ENCODE data around the gene HELZ2. TPM values are rescaled to one million over a fixed set of nuclear protein-coding genes. Genes with fewer than 3 reads are reported as not detected.

The HELZ2 gene
- total RNA-seq, 2 donors from 2014 or later, result 12.1 to 36.0 TPM

- DNase-seq (no peak), ATAC-seq (no peak)
- intact Hi-C loops (cut with DNase I), result no loop called here
Observed at GRCh38 chr20:63568986-63569949, 4.8 kb downstream of the HELZ2 start.

- ATAC-seq (peak; percentile 2), DNase-seq (no peak)
- intact Hi-C loops (cut with DNase I), result no loop called here
Observed at GRCh38 chr20:63568170-63568981, 5.7 kb downstream of the HELZ2 start.

GRCh38 chr20:63567386-63568169 is 6.5 kb downstream of the HELZ2 start:
- peak; percentile 33 to 50 for ATAC-seq
- intact Hi-C loops (cut with DNase I), result no loop called here
- peak; percentile 65 for DNase-seq

- DNase-seq, result no peak
- intact Hi-C loops (cut with DNase I), result no loop called here
- ATAC-seq, result peak; percentile 2
Observed at GRCh38 chr20:63567136-63567385, 7.0 kb downstream of the HELZ2 start.

GRCh38 chr20:63566395-63567135 is 7.5 kb downstream of the HELZ2 start:
- no peak for ATAC-seq
- no peak for DNase-seq
- intact Hi-C loops (cut with DNase I), result no loop called here

- intact Hi-C loops (cut with DNase I), result no loop called here
- ATAC-seq, result no peak
- no peak for DNase-seq
Observed at GRCh38 chr20:63565699-63566335, 8.2 kb downstream of the HELZ2 start.

- DNase-seq, result no peak
- no peak for ATAC-seq
- intact Hi-C loops (cut with DNase I), result no loop called here
Observed at GRCh38 chr20:63565021-63565698, 8.9 kb downstream of the HELZ2 start.

- intact Hi-C loops (cut with DNase I), result no loop called here
- ATAC-seq (no peak), DNase-seq (no peak)
Observed at GRCh38 chr20:63564036-63564810, 9.8 kb downstream of the HELZ2 start.

- DNase-seq (no peak), ATAC-seq (no peak)
- intact Hi-C loops (cut with DNase I), result no loop called here
Observed at GRCh38 chr20:63563225-63563935, 10.7 kb downstream of the HELZ2 start.

- intact Hi-C loops (cut with DNase I), result no loop called here
- DNase-seq (no peak), ATAC-seq (no peak)
Observed at GRCh38 chr20:63562461-63563224, 11.4 kb downstream of the HELZ2 start.

GRCh38 chr20:63561624-63562396 is 12.2 kb downstream of the HELZ2 start:
- DNase-seq, result no peak
- intact Hi-C loops (cut with DNase I), result no loop called here
- no peak for ATAC-seq

GRCh38 chr20:63560856-63561609 is 13.0 kb downstream of the HELZ2 start:
- DNase-seq (no peak), ATAC-seq (no peak)
- intact Hi-C loops (cut with DNase I), result no loop called here

- intact Hi-C loops (cut with DNase I), result no loop called here
- DNase-seq, result no peak
- no peak for ATAC-seq
Observed at GRCh38 chr20:63560333-63560805, 13.7 kb downstream of the HELZ2 start.

All from left cardiac atrium (tissue), 4 donors.